Eye (tissue), 1 donor: Measurements from ENCODE around the gene KCNG2.

Source experiments
- DNase-seq: peaks from one replicate; pipeline ENCODE4 v3.0.0-alpha.2; 2015

Gene KCNG2

DNA sequence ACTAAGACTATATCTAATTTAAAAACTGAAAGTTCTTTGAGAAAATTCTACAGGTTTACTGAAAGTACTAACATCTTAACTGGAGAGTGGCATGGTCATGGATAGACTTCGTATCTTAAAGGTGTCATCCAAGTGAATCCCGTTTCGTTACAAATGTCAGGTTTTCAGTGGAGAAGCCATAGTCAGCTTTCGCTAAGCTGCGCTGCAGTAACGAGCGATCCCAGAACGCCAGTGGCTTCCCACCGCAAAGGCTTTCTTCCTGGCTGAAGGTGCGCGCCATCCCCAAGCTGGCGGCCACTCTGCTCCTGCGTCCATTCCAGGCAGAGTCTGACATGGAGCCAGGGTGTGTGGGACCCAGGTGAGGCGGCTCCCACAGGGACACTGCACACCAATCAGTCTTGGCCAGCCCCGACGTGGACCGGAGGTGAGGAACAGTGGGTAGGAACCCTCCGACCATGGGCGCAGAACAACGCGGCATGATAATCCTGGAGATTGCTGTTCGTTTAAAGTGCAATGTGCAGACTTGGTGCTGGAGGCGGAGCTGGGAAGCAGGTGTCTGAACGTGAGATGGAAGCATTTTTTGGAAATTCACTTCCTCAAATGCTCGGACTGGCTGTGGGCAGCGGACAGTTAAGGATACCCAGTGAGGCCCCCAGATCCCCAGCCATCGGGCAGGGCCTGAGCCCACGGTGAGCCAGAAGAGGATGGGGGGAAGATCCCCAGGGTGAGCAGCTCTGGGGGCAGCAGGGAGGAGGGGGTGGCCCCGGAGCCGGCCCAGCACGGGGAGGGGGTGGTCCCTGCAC lies 27.8 kb upstream of the KCNG2 start:
- DNase-seq, result no peak

DNA sequence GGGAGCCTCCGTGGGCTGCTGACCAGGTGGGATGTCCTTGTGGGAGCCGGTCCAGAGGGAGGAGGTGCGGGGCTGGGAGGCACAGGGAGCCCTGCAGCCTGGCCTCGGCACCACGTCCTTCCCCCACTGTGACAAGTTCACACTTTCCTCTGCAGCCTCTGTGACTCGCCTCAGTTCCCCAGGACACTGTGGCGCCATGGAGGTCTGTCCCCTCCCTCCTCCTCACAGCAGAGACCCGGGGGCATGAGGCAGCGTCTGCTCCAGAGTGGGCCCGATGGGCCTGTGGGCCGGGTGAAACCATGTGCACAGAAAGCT lies 27.3 kb upstream of the KCNG2 start:
- DNase-seq, result no peak

DNA sequence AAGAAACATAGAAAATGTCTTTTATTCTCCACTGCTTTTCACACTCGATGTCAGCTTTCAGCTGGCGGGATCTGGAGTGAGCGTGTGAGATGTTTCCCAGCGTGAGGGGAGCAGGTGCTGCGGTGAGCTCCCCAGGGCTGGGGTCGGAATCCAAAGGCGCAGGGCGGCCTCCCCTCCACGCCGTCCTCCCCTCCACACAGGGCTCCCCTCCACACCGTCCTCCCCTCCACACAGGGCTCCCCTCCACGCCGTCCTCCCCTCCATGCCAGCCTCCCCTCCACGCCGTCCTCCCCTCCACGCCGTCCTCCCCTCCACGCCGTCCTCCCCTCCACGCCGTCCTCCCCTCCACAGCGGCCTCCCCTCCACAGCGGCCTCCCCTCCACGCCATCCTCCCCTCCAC lies 26.9 kb upstream of the KCNG2 start:
- no peak for DNase-seq

DNA sequence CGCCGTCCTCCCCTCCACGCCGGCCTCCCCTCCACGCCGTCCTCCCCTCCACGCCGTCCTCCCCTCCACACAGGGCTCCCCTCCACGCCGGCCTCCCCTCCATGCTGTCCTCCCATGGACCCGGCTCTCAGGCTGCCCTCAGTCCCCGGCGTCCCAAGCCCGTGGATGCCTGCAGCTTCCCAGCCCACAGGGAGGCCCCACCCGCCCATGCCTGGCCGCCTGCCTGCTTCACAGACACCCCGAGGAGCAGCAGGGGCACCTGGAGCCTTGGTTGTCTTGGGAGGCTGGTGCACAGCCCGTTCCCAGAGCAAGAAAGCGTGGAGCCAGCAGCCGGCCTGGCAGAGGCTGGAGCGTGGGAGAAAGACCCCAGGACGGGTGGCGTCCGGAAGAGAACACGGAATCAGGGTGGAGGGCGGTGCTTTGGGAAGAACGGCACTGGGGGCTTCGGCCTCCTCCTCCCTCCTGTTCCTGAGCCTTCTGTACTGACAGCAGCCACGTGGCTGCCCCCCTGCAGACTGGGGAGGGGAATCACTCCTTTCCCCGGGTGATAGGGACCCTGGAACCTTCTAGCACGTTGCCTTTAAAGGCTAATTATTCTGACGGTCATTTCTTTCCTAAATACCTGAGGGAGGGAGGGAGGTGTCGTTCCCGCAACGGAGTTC lies 26.2 kb upstream of the KCNG2 start:
- DNase-seq, result no peak

DNA sequence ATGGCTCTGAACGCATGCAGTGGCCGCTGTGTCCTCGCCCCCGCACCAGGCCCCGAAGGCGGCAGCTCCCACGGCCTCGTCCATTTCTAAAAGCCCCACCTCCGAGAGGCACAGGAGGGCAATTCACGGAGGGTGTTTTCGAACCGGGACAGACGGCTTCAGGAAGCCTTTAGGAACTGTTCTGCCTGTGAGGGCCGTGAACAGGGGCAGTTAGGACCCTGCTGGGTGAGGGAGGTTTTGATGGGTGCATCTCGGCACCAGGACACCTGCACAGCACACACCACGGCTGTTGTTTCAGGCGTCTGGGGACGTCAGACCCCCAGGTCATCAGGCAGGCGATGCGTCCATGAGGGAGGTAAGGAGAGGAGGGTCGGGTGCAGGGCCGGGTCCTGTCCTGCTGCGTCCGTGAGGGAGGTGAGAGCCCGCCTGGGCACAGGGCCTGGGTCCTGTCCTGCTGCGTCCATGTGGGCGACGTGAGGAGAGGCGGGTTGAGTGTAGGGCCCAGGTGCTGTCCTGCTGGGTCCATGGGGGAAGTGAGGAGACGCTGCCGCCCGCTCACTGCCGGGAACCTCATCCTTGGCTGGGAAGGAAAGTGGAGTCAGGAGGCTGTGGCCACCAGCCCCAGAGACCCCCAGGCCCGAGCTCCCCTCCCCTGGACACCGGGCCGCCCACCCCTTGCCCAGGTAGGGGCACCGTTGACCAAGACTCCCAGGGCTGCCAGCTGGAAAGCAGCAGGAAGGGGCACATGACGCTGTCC lies 25.5 kb upstream of the KCNG2 start:
- no peak for DNase-seq

DNA sequence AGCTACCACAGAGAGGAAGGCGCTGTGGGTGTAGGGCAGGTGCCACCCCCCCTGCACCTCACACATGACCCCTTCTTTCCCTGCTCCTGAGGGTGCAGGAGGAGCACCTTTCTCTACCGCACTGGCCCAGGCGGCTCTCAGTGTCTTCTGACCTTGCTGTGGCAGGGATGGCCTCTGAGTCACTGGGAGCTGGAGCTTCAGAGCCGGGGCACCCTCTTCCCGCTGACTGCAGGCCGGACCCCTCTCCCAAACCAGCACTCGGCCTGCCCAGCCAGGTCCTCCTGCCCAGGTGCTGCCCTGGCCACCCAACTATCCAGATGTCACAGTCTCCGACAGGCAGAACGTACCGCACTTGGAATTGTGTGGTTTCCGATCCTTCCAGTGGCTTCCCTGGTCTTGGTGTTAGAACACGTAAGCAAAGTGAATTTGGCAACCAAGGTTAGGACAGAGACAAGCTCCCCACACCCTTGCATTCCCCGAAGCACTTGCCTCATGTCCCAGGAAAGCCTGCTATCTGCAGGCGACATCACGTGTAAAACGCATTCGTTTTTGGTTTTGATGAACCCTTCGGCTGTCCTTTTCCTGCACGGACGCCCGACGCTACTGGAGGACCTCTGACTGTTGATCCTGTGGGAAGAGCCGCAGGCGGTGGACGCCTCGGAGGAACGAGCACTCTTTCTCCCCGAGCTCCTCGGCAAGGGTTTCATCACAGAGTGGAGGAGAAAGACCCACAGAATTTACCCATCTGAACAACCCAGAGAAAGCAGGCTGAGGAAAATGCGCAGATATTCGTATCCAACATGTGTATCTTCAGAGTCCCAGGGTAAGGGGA lies 24.7 kb upstream of the KCNG2 start:
- DNase-seq, result no peak

DNA sequence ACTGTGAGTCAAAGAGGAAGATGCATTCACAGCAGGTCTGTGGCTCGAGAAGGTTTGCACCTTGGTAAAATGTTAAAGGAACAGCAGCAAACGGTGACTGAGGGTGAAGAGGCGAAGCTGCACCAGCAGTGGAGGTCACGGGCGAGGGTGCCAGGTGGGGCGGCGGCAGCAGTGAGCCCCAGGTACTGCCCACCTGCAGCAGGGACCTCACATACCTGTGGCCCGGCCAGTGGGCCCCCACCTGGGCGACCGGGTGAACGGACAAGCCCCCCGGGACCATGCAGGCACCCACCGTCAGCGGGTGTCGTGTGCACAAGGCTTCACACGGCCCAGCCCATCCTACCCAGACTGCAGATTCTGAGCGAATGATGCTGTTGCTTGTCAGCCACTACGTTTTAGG lies 23.6 kb upstream of the KCNG2 start:
- DNase-seq, result no peak

DNA sequence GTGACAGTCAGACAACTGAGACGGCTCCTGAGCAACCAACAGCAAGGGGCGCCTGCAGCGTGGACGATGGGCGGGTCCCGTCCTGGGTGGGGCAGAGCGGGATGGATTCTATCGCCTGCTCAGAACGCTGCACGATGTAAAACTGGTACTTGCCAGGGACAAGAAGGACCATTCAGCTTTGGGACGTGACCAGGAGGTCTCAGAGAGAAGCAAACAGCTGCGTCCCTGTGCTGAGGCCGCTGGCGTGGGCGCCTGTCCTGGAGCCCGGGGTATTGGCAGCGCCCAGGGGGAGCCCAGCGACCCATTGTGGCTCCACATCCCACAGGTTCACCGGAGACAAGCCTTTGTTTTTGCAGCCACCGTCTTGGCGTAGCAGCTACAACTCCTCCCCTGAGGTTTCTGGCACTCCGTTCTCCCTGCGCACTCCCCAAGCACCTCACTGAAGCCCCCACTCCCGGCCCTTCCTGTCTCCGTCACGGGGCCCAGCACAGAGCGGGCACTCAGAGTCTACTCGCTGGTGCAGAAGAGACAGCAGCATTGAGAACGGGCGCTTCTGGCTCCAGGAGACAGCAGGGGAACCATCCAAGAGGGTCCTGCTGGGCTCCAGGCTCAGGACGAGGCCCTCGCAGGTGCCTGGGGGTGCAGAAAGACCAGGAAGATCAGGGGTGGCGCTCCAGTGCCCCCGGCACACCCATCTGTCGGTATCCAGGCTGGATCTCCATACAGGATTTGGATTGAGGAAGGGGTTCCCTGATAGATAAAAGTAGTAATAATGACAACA lies 22.1 kb upstream of the KCNG2 start:
- no peak for DNase-seq

DNA sequence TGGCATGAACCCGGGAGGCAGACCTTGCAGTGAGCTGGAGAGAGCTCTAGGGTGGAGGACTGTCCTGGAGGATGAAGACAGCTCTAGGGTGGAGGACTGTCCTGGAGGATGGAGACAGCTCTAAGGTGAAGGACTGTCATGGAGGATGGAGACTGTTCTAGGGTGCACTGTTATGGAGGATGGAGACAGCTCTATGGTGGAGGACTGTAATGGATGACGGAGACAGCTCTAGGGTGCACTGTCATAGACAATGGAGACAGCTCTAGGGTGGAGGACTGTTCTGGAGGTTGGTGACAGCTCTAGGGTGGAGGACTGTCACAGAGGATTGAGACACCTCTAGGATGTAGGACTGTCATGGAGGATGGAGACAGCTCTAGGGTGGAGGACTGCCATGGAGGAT lies 21.1 kb upstream of the KCNG2 start:
- DNase-seq, result no peak

DNA sequence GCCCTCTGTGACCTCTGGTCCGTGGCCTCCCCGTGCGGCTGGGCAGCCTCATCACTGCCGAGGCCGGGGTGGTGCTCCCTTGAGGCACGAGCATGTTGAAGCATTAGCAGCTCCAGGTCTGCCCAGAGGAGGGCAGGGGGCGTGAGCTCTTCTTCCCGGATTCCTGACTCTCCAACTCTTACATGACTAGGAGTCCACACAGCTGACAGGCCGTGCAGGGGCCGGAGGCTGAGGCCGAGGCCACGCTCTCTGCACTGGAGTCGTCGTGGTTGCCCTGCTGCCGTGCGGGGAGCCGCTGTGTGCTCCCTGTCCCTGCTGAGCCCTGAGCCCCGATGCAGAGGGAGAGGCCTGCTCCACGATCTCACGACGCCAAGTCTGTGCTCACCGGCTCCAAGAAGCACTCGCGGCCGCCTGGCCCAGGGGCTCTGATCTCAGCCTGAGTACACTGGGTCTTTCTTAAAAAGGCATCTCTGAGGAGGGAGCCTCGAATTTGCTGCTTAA lies 19.4 kb upstream of the KCNG2 start:
- DNase-seq, result no peak

DNA sequence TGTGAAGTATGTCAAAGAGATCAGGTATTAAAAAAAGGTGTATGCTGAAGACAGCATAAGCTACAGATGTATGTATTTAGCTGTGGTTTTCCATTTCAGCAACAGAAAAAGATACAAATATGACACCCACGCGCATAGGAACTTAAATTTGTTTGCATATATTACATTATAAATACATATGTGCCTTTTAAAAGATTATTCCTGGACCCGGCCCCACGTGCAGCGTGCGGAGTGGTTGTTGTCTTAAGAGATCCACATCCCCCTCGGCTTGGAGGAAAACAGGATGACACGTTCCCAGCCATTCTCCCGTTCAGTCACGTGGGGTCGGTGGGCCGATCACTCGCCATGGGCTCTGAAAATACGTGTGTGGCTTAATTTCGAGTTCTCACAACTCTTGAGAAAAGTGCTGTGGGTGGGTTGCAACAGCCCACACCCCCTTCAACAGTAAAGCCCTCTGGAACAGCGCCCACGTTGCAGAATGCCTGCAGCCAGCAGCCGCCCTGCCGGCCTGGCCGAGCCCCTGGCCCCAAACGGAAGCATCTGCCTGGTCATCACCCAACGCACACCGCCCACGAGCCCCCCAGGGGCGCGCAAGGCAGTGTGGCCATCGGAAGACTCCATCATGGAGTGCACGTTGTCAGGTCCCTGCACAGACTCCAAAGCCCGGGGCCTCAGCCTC lies 18.6 kb upstream of the KCNG2 start:
- DNase-seq, result no peak

DNA sequence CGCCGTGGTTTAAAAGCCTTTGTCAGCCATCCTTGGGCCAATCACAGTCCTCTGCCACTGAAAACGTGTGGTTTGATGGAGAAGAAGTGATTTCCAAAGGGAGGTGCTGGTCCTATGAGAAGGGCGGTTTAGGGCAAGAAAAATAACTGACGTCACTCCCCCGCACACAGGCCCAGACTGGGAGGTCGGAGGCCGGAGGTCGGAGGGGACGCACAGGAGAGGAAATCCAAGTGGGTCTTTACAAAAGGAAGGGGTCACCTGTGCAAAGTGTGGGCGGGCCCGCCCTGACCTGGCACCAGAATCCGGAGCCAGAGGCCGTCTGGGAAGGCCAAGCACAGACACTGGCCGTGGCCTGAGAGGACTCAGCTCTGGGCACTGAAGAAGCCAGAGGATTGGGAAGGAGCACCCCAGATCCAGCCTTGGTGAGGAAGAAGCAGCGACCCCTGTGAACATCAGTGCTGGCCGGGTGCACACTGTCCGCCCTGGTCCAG lies 18.0 kb upstream of the KCNG2 start:
- no peak for DNase-seq

DNA sequence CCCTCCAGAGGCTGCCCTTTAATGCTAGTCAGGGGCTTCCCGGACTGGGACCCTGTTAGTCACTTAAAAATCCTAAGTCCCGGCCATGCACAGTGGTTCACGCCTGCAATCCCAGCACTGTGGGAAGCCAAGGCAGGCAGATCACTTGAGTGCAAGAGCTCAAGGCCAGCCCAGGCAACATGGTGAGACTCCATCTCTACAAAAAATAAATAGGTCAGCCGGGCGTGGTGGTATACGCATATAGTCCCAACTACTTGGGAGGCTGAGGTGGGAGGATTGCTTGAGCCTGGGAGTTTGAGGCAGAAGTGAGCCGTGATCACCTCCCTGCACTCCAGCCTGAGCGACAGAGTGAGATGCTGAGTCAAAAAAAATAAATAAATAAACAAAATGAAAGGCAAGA lies 17.2 kb upstream of the KCNG2 start:
- DNase-seq, result no peak

DNA sequence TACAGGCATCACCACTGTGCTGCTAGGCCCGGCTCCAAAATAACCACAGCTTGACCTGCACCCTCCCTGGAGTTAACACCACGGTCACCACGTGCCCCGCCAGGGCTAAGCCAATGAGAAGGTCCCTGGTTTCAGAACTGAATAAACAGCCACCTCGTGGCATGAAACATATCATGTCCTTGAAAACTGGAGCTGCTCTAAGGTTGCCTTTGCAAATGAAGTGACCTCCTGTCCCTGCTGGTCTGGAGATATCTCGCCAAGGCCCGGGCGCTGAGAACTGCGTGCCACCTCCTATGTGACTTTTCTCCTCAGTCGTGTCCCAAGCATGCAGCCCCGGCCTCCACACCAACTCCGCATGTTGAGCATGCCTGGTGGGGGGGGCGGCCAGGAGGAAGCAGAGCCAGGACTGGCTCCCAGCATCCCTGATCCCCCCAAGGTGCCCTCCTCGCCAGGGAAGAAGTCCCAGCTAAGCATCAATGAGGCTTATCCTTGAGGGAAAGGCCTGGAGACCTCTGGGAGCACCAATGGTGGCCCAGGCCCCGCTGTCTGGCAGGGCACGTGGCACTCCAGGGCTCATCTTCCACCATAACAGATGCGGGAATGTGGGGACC lies 16.3 kb upstream of the KCNG2 start:
- DNase-seq, result no peak

DNA sequence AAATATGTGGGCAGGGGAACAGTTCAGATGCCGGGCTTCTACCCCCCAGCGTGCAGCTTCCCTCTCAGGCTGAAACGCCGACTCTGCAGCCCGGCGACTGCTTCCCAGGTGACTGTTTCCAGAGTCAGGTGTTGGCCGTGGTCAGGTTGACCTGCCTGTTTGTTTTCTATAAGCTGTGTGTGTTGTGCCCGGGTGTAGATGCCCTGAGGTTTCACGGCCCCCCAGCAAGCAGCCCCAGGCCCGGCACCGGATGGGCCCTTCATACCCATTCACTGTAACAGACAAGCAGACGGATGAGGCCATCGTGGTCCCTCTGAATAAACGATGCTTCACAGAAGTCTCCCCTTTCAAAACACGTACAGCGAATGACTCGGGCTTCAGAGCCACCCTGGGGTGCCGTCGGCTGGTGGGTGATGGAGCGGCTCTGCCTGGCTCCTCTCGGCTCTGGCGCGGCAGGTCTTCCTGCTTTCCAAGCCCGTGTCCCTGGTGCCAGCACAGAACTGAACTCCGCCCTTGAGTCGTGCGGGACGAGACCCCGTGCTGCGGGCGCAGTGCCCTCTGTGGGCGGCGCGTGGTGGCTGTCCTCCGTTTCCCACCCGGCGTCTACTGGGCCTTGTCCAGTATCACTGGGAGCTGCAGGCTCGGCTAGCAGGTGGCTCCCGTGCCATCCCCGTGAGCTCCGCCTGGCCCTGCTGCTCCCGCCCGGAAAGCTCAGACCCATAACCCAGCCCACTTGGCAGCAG lies 15.0 kb upstream of the KCNG2 start:
- DNase-seq, result no peak

DNA sequence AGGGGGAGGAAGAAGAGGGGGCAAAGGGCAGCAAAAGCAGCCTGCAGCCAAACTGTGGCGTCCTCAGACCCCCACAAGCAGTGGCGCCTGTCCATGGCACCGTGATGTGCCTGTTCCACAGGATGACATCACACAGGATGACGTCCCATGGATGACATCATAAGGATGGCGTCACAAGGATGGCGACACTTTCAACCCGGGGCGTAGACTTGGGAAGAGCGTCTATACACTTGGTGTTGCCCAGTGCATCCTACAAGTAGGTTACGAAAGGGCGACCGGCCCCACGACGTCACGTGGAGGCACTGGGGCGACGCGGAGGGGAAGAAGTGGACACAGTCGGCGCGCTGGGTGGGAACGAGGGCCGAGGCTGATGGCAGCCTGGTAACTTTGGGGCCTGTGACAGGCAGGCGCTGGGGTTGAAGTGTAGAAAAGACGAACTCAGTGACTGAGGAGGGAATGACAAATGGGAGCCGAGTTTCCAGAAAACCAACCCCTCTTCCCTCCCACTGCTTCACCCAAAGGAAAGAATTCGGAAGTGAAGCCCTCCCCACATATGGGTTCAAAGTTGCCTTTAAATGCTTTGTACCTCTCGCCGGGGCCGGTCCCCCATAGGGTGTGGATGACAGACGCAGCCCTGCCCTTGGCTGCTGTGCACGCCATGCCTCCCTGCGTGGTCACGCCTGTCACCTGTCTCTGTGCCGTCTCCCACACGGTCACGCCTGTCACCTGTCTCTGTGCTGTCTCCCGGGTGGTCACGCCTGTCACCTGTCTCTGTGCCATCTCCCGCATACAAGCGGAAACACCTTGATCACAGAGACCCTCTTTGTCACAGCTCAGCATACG lies 13.4 kb upstream of the KCNG2 start:
- no peak for DNase-seq

DNA sequence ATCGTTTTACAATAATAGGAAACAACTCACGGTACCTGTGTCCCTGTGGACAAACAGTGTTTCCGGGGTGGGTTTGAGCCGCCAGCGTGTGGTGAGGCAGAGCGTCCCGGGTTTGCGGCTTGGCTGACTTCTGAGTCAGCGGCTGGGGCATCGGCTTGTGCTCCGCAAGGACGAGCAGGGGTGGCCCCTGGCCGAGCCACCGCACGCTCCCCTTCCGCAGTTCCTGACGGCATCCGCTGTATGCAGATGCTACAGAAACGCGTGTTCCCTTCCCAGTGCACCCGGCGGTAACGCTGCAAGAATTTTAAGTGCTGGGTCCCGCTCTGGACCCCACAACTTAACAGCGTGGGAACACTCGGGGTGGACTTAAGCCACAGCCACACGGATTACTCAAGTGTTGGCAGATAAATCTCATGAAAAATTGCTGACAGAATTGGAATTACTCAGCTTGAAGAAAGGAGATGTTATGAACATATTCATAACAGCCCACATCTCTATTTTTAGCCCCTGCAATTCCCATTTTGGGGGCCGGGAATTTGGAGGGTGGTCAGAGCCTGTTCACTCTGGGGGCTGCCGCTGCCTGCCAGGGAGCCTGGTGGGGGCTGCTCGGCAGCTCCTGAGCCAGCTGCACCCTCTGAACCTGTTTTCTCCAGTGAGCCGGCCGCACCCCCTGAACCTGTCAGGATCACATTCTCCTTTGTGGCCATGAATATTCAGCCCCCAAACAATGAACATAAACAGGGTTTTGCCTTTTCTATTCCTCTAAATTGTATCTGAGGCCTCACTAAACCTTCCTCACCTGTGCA lies 12.6 kb upstream of the KCNG2 start:
- no peak for DNase-seq

DNA sequence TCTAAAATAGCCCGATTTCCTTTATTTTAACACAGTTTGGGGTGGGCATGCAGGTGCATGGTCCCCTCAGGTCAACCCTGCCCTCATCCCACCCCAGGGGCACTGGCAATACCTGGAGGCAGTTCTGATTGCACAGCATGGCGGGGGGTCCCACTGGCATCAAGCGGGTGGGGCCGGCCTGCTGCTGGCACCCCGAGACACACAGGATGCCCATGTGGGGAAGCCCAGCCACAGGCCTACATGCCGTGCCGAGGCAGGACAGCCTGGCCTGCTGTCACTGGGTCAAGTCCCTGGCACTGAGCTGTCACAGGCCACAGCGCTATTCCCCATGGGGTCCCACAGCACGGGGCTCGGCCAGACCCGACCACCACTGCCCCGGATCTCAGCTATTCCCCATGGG lies 11.9 kb upstream of the KCNG2 start:
- DNase-seq, result no peak
